OCI-LY1 (cell line): Measurements from ENCODE around the gene HOXB6.

Experiments used
- H2AFZ ChIP-seq: fragments of 200-600 bp; sonication (generic), shearing (Covaris generic); 2 replicates; pipeline ENCODE4 v1.6.0; 2014; ENCODE audit warnings: antibody characterized with exemption, mild to moderate bottlenecking, low read length
- H3F3A ChIP-seq: fragments of 200-600 bp; sonication (generic), shearing (Covaris generic); 2 replicates; pipeline ENCODE4 v1.6.0; 2014; ENCODE audit warnings: mild to moderate bottlenecking, antibody characterized with exemption, low read length, moderate library complexity; ENCODE audit not compliant: insufficient read depth
- H3K27ac ChIP-seq: fragments of 200-600 bp; sonication (generic); 2 replicates; pipeline ENCODE4 v1.5.1; 2014; ENCODE audit warnings: low read length, mixed run types, mild to moderate bottlenecking, low read depth; ENCODE audit not compliant: poor library complexity, severe bottlenecking
- H3K27me3 ChIP-seq: fragments of 200-600 bp; sonication (generic); 2 replicates; pipeline ENCODE4 v1.6.0; 2014; ENCODE audit warnings: antibody characterized with exemption, mild to moderate bottlenecking, low read length, moderate library complexity; ENCODE audit not compliant: insufficient read depth
- H3K36me3 ChIP-seq: fragments of 200-600 bp; sonication (generic); 2 replicates; pipeline ENCODE4 v1.6.1; 2014; ENCODE audit warnings: mild to moderate bottlenecking, antibody characterized with exemption, low read length, moderate library complexity, mixed read lengths; ENCODE audit not compliant: insufficient read depth
- H3K4me1 ChIP-seq: fragments of 200-600 bp; sonication (generic); 2 replicates; pipeline ENCODE4 v1.5.1; 2014; ENCODE audit warnings: mild to moderate bottlenecking, low read length, moderate library complexity; ENCODE audit not compliant: insufficient read depth, severe bottlenecking
- H3K4me2 ChIP-seq: fragments of 200-600 bp; sonication (generic), shearing (Covaris generic); 2 replicates; pipeline ENCODE4 v1.6.1; 2014; ENCODE audit warnings: low read length
- H3K4me3 ChIP-seq: fragments of 200-600 bp; sonication (generic); 2 replicates; pipeline ENCODE4 v1.5.1; 2014; ENCODE audit warnings: low read length, low read depth, mild to moderate bottlenecking, mixed read lengths; ENCODE audit not compliant: poor library complexity, severe bottlenecking
- H3K79me2 ChIP-seq: fragments of 200-600 bp; shearing (Covaris generic); 2 replicates; pipeline ENCODE4 v1.6.1; 2016; ENCODE audit warnings: mixed run types, low read length, mixed read lengths; ENCODE audit not compliant: insufficient read depth
- H3K9ac ChIP-seq: fragments of 200-600 bp; sonication (generic), shearing (Covaris generic); 2 replicates; pipeline ENCODE4 v1.6.1; 2014; ENCODE audit warnings: mild to moderate bottlenecking, low read length, mixed read lengths
- H3K9me2 ChIP-seq: fragments of 200-600 bp; sonication (generic), shearing (Covaris generic); 2 replicates; pipeline ENCODE4 v1.6.1; 2014; ENCODE audit warnings: low read depth, mild to moderate bottlenecking, low read length, mixed read lengths
- H3K9me3 ChIP-seq: fragments of 200-600 bp; shearing (Covaris generic); 2 replicates; pipeline ENCODE4 v1.6.1; 2014; ENCODE audit warnings: low read length, mixed read lengths
- H4K20me1 ChIP-seq: fragments of 200-600 bp; sonication (generic), shearing (Covaris generic); 2 replicates; pipeline ENCODE4 v1.6.0; 2016; ENCODE audit warnings: mild to moderate bottlenecking, low read length; ENCODE audit not compliant: insufficient read depth
- CTCF ChIP-seq: fragments of 200-600 bp; sonication (generic), shearing (Covaris generic); IDR thresholded peaks from 2 replicates; pipeline ENCODE4 v1.5.1; 2017; ENCODE audit warnings: mild to moderate bottlenecking, antibody characterized with exemption, low read length, moderate library complexity, mixed read lengths
- EZH2 ChIP-seq: fragments of 200-600 bp; sonication (generic), shearing (Covaris generic); IDR thresholded peaks from 2 replicates; pipeline ENCODE4 v1.8.0; 2017; ENCODE audit warnings: borderline replicate concordance, mixed run types, mild to moderate bottlenecking, antibody characterized with exemption, low read length, moderate library complexity, mixed read lengths

HOXB6 gene

GRCh38 chr17:48579471-48579759 is 25.4 kb downstream of the HOXB6 start:
- H3K9me3 ChIP-seq = no peaks in the 10 kb centered on the region
- H3K79me2 ChIP-seq = no peaks in the 10 kb centered on the region
- no peaks in the 10 kb centered on the region for H4K20me1 ChIP-seq
- H3K27ac ChIP-seq = no peak overlapping the region
- H3F3A ChIP-seq = no peaks in the 10 kb centered on the region
- no peak overlapping the region for H3K4me2 ChIP-seq
- no peak overlapping the region for H3K9ac ChIP-seq
- H2AFZ ChIP-seq = no peak overlapping the region
- TF ChIP-seq CTCF (no peak), EZH2 (no peak)
- peaks cover 6% of the 10 kb centered on the region; the same call in 1 of the 2 replicates for H3K27me3 ChIP-seq
- H3K9me2 ChIP-seq = no peaks in the 10 kb centered on the region
- no peaks in the 10 kb centered on the region for H3K4me1 ChIP-seq
- no peaks in the 10 kb centered on the region for H3K36me3 ChIP-seq
- H3K4me3 ChIP-seq = no peak overlapping the region

DNA sequence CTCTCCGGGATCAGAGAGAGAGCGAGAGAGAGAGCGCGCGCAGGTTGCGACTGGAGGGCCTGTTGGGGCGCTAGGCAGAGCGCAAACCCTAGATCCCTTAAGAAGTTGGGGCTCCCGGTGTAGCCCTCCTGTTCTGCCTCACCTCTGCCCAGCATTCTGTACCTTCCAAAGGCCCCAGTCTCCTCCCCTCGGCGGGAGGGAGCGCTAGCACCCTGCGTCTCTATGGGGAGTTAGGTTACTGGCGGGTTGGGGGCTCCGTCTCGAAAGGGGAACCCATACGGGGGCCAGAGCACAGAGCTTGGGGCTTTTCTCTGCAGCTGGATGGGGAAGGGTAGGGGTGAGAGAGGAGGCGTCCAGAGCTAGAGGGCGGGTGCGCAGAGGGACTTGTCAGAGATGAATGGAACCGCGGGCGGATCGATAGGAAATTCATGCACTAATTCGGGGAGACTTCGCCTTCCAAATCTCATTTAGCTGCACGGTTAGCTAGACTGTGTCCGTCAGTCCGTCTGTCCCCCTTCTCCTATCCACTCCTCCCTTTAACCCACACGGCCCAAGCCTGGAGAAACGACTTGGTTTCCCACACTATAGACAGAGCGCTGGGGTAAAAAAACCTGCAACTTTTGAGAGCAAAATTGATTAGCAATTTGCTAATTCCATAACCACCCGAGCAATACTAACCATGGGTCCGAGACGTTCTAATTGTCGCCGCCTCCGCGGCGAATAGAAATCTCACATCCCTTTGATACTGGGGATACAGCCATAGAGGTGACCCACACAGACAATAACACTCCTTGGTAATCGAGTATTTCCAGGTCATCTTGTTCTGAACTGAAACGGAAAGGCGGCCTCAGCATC is 25.9 kb downstream of the HOXB6 start:
- no peak overlapping the region for H3K4me3 ChIP-seq
- H3K9ac ChIP-seq = no peak overlapping the region
- no peaks in the 10 kb centered on the region for H3K9me3 ChIP-seq
- H3F3A ChIP-seq = no peaks in the 10 kb centered on the region
- H3K79me2 ChIP-seq = no peaks in the 10 kb centered on the region
- no peak overlapping the region for H3K4me2 ChIP-seq
- peaks cover 6% of the 10 kb centered on the region; the same call in 1 of the 2 replicates for H3K27me3 ChIP-seq
- no peaks in the 10 kb centered on the region for H3K4me1 ChIP-seq
- no peak overlapping the region for H3K27ac ChIP-seq
- H3K9me2 ChIP-seq = no peaks in the 10 kb centered on the region
- no peaks in the 10 kb centered on the region for H4K20me1 ChIP-seq
- no peak overlapping the region for H2AFZ ChIP-seq
- no peaks in the 10 kb centered on the region for H3K36me3 ChIP-seq
- TF ChIP-seq EZH2 = no peak
- TF ChIP-seq CTCF = no peak

GRCh38 chr17:48577946-48578615 is 26.7 kb downstream of the HOXB6 start, which contains the start of gene HOXB4:
Gene HOXB4 (minus strand): TSS chr17:48578350. CDS start chr17:48578319, 31 bp downstream.
- Histone ChIP-seq H3K27me3 (peaks cover 6% of the 10 kb centered on the region; the same call in 1 of the 2 replicates), H3K4me3 (no peak within 1 kb of the TSS), H3K9me2 (no peaks in the 10 kb centered on the region), H3K27ac (no peak within 1 kb of the TSS), H3F3A (no peaks in the 10 kb centered on the region), H3K36me3 (no peaks in the 10 kb centered on the region), H3K9ac (no peak within 1 kb of the TSS), H3K4me2 (no peak within 1 kb of the TSS), H3K9me3 (no peaks in the 10 kb centered on the region), H2AFZ (no peak within 1 kb of the TSS), H3K79me2 (no peaks in the 10 kb centered on the region), H3K4me1 (no peaks in the 10 kb centered on the region), H4K20me1 (no peaks in the 10 kb centered on the region)
- TF ChIP-seq EZH2 (no peak), CTCF (no peak)
